Upper lobe of right lung (tissue), 1 donor: ENCODE results near the gene MOV10L1. TPM values are rescaled to one million over a fixed set of nuclear protein-coding genes. Genes with fewer than 3 reads are reported as not detected.
A peak's percentile ranks its signal among the peaks of the same experiment; 100 is the strongest.
"Not testable (repeated sequence)": the region's sequence is repeated elsewhere in the genome, so short reads cannot be mapped to it uniquely, and the experiment has no call there.

Experiments
- ATAC-seq: fragments of 200-7000 bp; cut with Tn5 transposase; one replicate; pipeline ENCODE4 v1.9.1; 2020; ENCODE audit warnings: mild to moderate bottlenecking, moderate library complexity
- DNase-seq: peaks from one replicate; pipeline ENCODE4 v3.0.0-alpha.2; 2020
- H3K27ac ChIP-seq: fragments of 200-600 bp; one replicate; pipeline ENCODE4 v1.8.0; 2022
- H3K27me3 ChIP-seq: fragments of 200-600 bp; one replicate; pipeline ENCODE4 v1.8.0; 2022; ENCODE audit warnings: mild to moderate bottlenecking
- H3K36me3 ChIP-seq: fragments of 200-600 bp; one replicate; pipeline ENCODE4 v1.8.0; 2022
- H3K4me1 ChIP-seq: fragments of 200-600 bp; one replicate; pipeline ENCODE4 v1.8.0; 2022
- H3K4me3 ChIP-seq: fragments of 200-600 bp; one replicate; pipeline ENCODE4 v1.8.0; 2022; ENCODE audit warnings: mild to moderate bottlenecking
- H3K9me3 ChIP-seq: fragments of 200-600 bp; one replicate; pipeline ENCODE4 v1.8.0; 2022
- intact Hi-C: fragments of 100-400 bp; cut with DNase I; formaldehyde crosslinking; loops from one replicate; pipeline ENCODE4 v1.11.0; 2022
- total RNA-seq: library from RNA; stranded (reverse); fragmentation: NEBNext Ultra II Directional; extraction: Animal tissue kit (Norgen Biotek cat#: 25700); gene quantifications from one replicate; pipeline ENCODE4 v1.2.1, GENCODE V29; 2021
- TF ChIP-seq, protein P1 (sequence below): fragments of 200-600 bp; IDR thresholded peaks from one replicate; pipeline ENCODE4 v1.8.0; 2022; ENCODE audit warnings: antibody characterized with exemption
- donor health status: DM: no; HTN: yes; CAD: no; lungs with severe emphysema.

The MOV10L1 gene
- total RNA-seq, 1 donor from 2014 or later: 1.2 TPM

GRCh38 chr22:50161508-50162390, 71.9 kb downstream of the MOV10L1 start:
- DNase-seq: no peak
- no peak for ATAC-seq
- intact Hi-C loops: no loop called here

GRCh38 chr22:50162391-50162956, 72.7 kb downstream of the MOV10L1 start:
- Histone ChIP-seq H3K36me3 (no peaks in the 10 kb centered on the region), H3K9me3 (no peaks in the 10 kb centered on the region), H3K4me1 (no peaks in the 10 kb centered on the region), H3K27me3 (no peaks in the 10 kb centered on the region), H3K27ac (no peak overlapping the region), H3K4me3 (no peak overlapping the region)
- no peak for DNase-seq
- TF ChIP-seq, protein P1, sequence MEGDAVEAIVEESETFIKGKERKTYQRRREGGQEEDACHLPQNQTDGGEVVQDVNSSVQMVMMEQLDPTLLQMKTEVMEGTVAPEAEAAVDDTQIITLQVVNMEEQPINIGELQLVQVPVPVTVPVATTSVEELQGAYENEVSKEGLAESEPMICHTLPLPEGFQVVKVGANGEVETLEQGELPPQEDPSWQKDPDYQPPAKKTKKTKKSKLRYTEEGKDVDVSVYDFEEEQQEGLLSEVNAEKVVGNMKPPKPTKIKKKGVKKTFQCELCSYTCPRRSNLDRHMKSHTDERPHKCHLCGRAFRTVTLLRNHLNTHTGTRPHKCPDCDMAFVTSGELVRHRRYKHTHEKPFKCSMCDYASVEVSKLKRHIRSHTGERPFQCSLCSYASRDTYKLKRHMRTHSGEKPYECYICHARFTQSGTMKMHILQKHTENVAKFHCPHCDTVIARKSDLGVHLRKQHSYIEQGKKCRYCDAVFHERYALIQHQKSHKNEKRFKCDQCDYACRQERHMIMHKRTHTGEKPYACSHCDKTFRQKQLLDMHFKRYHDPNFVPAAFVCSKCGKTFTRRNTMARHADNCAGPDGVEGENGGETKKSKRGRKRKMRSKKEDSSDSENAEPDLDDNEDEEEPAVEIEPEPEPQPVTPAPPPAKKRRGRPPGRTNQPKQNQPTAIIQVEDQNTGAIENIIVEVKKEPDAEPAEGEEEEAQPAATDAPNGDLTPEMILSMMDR: no peak
- ATAC-seq: no peak
- intact Hi-C loops: no loop called here

More at GRCh38 chr22:50161508-50162390, 71.9 kb downstream of the MOV10L1 start:
- no peaks in the 10 kb centered on the region for H3K4me1 ChIP-seq
- H3K27me3 ChIP-seq: no peaks in the 10 kb centered on the region
- H3K4me3 ChIP-seq: no peak overlapping the region
- no peaks in the 10 kb centered on the region for H3K36me3 ChIP-seq
- no peak overlapping the region for H3K27ac ChIP-seq
- no peaks in the 10 kb centered on the region for H3K9me3 ChIP-seq
- TF ChIP-seq, protein P1: no peak

DNA sequence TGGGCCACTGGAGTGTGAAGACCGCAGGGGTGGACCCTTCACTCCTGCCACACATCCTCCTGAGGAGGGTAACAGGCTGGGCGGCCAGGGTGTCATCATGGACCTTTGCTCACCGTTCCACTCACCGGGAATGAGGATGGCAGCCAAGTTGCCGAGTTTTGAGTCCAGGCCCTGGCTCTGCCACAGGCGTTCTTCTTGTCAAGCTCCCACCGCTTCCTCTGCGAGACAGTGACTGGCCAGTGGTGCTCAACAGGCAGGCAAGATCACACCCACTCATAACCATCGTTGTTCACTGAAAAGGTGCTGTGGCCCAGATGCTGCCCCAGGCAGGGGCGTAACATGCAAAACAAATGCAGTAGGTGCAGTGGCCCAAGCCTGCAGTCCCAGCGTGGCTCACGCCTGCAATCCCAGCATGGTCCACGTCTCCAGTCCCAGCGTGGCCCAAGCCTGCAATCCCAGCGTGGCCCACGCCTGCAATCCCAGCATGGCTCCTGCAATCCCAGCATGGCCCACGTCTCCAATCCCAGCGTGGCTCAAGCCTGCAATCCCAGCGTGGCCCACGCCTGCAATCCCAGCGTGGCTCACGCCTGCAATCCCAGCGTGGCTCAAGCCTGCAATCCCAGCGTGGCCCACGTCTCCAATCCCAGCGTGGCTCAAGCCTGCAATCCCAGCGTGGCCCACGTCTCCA, 75.8 kb downstream of the MOV10L1 start:
- no peak for ATAC-seq
- no peaks in the 10 kb centered on the region for H3K4me1 ChIP-seq

GRCh38 chr22:50167689-50168489, 78.1 kb downstream of the MOV10L1 start:
- no peak for DNase-seq
- TF ChIP-seq, protein P1: no peak
- peaks cover 5% of the 10 kb centered on the region for H3K4me1 ChIP-seq
- H3K27me3 ChIP-seq: peaks cover 9% of the 10 kb centered on the region
- no peak for ATAC-seq
- no peak overlapping the region for H3K27ac ChIP-seq
- H3K36me3 ChIP-seq: no peaks in the 10 kb centered on the region
- intact Hi-C loops: no loop called here
- H3K9me3 ChIP-seq: no peaks in the 10 kb centered on the region
- H3K4me3 ChIP-seq: no peak overlapping the region

More for the DNA sequence above, 75.8 kb downstream of the MOV10L1 start:
- TF ChIP-seq, protein P1: no peak
- Histone ChIP-seq H3K36me3 (no peaks in the 10 kb centered on the region), H3K27me3 (no peaks in the 10 kb centered on the region), H3K4me3 (no peak overlapping the region), H3K27ac (no peak overlapping the region), H3K9me3 (no peaks in the 10 kb centered on the region)
- intact Hi-C loops: no loop called here
- DNase-seq: peak; percentile 39

DNA sequence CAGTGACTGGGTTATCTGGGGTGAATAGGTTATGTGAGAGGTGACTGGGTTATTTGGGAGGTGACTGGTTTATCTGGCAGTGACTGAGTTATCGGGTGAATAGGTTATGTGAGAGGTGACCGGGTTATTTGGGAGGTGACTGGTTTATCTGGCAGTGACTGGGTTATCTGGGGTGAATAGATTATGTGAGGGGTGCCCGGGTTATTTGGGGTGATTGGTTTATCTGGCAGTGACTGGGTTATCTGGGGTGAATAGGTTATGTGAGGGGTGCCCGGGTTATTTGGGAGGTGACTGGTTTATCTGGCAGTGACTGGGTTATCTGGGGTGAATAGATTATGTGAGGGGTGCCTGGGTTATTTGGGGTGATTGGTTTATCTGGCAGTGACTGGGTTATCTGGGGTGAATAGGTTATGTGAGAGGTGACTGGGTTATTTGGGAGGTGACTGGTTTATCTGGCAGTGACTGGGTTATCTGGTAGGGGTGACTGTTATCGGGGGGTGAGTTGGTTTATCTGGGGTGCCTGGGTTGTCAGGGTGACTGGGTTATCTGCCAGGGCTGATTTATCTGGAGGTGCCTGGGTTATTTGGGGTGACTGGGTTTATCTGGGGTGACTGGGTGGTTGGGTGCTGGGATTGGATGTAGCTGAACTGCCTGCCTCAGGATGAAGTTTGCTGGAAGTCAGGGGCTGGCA, 78.8 kb downstream of the MOV10L1 start:
- H3K27me3 ChIP-seq, H3K36me3 ChIP-seq, ATAC-seq, intact Hi-C loops, H3K9me3 ChIP-seq, H3K27ac ChIP-seq, H3K4me3 ChIP-seq, H3K4me1 ChIP-seq, DNase-seq: not testable (repeated sequence)
